ENCODE data around the gene MARK3.
A peak's percentile ranks its signal among the peaks of the same experiment; 100 is the strongest.

MARK3 gene

GRCh38 chr14:103530390-103530789, 145.2 kb downstream of the MARK3 start:
- peak; percentile 95 for TF ChIP-seq REST (IDR thresholded peaks at IDR 0.05; ENCODE audit: insufficient replicate concordance, low read depth)
- TF ChIP-seq CTCF (IDR thresholded peaks at IDR 0.05; ENCODE audit: insufficient read depth, low read length) = no peak
- Histone ChIP-seq H3K4me3 (replicated peaks; ENCODE audit: insufficient read depth, low read length) (peak overlapping the region; percentile 99), H3K27me3 (ENCODE audit: insufficient read depth, poor library complexity, severe bottlenecking) (no peaks in the 10 kb centered on the region), H3K27ac (replicated peaks) (no peak overlapping the region)
- DNase-seq (ENCODE audit: low read depth in 1 of 2, low spot score in 1 of 2) = no peak

- H3K4me3 ChIP-seq (replicated peaks; ENCODE audit: insufficient read depth, low read length) = no peak overlapping the region
- no peaks in the 10 kb centered on the region for H3K27me3 ChIP-seq (ENCODE audit: insufficient read depth, poor library complexity, severe bottlenecking)
- DNase-seq (ENCODE audit: low read depth in 1 of 2, low spot score in 1 of 2) = no peak
- no peak overlapping the region for H3K27ac ChIP-seq (replicated peaks)
- no peak for TF ChIP-seq GABPA (IDR thresholded peaks at IDR 0.05; ENCODE audit: low read depth)
- TF ChIP-seq REST (IDR thresholded peaks at IDR 0.05; ENCODE audit: insufficient replicate concordance, low read depth) = no peak
- TF ChIP-seq POLR2AphosphoS5 (IDR thresholded peaks at IDR 0.05; ENCODE audit: low read depth) = no peak
- TF ChIP-seq CTCF (IDR thresholded peaks at IDR 0.05; ENCODE audit: insufficient read depth, low read length) = no peak
- TF ChIP-seq SPI1 (IDR thresholded peaks at IDR 0.05; ENCODE audit: borderline replicate concordance, low read depth) = no peak
These were observed 145.6 kb downstream of the MARK3 start for GRCh38 chr14:103530831-103531230.

- no peak overlapping the region for H3K27ac ChIP-seq (replicated peaks)
- TF ChIP-seq REST (IDR thresholded peaks at IDR 0.05; ENCODE audit: insufficient replicate concordance, low read depth) (no peak), CTCF (IDR thresholded peaks at IDR 0.05; ENCODE audit: insufficient read depth, low read length) (no peak), SPI1 (IDR thresholded peaks at IDR 0.05; ENCODE audit: borderline replicate concordance, low read depth) (no peak), POLR2AphosphoS5 (IDR thresholded peaks at IDR 0.05; ENCODE audit: low read depth) (no peak), GABPA (IDR thresholded peaks at IDR 0.05; ENCODE audit: low read depth) (no peak)
- H3K27me3 ChIP-seq (ENCODE audit: insufficient read depth, poor library complexity, severe bottlenecking) = no peaks in the 10 kb centered on the region
- H3K4me3 ChIP-seq (replicated peaks; ENCODE audit: insufficient read depth, low read length) = no peak overlapping the region
- DNase-seq (ENCODE audit: low read depth in 1 of 2, low spot score in 1 of 2) = no peak
These were observed 146.4 kb downstream of the MARK3 start for GRCh38 chr14:103531421-103532215.

Data from HL-60 (cell line).